Activated CD4-positive, alpha-beta T cell treated with anti-CD3 and anti-CD28 coated beads for 1 hour (primary cell): Measurements from ENCODE around the gene TPSG1.
"Not testable (repeated sequence)": the region's sequence is repeated elsewhere in the genome, so short reads cannot be mapped to it uniquely, and the experiment has no call there.

Experiments used
- DNase-seq: peaks from one replicate; pipeline ENCODE4 v3.0.0-alpha.2; 2020

The TPSG1 gene

GRCh38 chr16:1213796-1214372 lies 11.2 kb downstream of the TPSG1 start:
- no peak for DNase-seq

- no peak for DNase-seq
Measured at GRCh38 chr16:1213231-1213630, 11.8 kb downstream of the TPSG1 start.

- DNase-seq: no peak
Measured at GRCh38 chr16:1212616-1213194, 12.4 kb downstream of the TPSG1 start.

- no peak for DNase-seq
Measured at GRCh38 chr16:1211451-1212268, 13.4 kb downstream of the TPSG1 start.

- DNase-seq: no peak
Measured at GRCh38 chr16:1210461-1210860, 14.6 kb downstream of the TPSG1 start.

GRCh38 chr16:1209081-1209480 lies 16.0 kb downstream of the TPSG1 start:
- DNase-seq: no peak

GRCh38 chr16:1208239-1208830 lies 16.7 kb downstream of the TPSG1 start:
- no peak for DNase-seq

GRCh38 chr16:1206786-1207185 lies 18.3 kb downstream of the TPSG1 start:
- no peak for DNase-seq

- no peak for DNase-seq
Measured at GRCh38 chr16:1206326-1206725, 18.7 kb downstream of the TPSG1 start.

GRCh38 chr16:1204933-1205332 lies 20.1 kb downstream of the TPSG1 start:
- DNase-seq: no peak

GRCh38 chr16:1202274-1202673 lies 22.8 kb downstream of the TPSG1 start:
- no peak for DNase-seq

GRCh38 chr16:1201444-1201843 lies 23.6 kb downstream of the TPSG1 start:
- DNase-seq: no peak

- DNase-seq: no peak
Measured at GRCh38 chr16:1200014-1200627, 24.9 kb downstream of the TPSG1 start.

- DNase-seq: no peak
Measured at GRCh38 chr16:1199347-1200013, 25.6 kb downstream of the TPSG1 start.

GRCh38 chr16:1198671-1199346 lies 26.3 kb downstream of the TPSG1 start:
- DNase-seq: not testable (repeated sequence)

- DNase-seq: no peak
Measured at GRCh38 chr16:1198194-1198593, 26.9 kb downstream of the TPSG1 start.

GRCh38 chr16:1197237-1197866 lies 27.7 kb downstream of the TPSG1 start:
- no peak for DNase-seq

GRCh38 chr16:1196494-1196893 lies 28.6 kb downstream of the TPSG1 start:
- no peak for DNase-seq

- no peak for DNase-seq
Measured at GRCh38 chr16:1195393-1195666, 29.7 kb downstream of the TPSG1 start.

GRCh38 chr16:1194665-1195392 lies 30.2 kb downstream of the TPSG1 start:
- DNase-seq: no peak
